Stimulated activated CD4-positive, alpha-beta T cell treated with anti-CD3 and anti-CD28 coated beads, Interleukin-4, amount 100 ng/mL, for 4 hours (primary cell): ENCODE data around the gene COL5A1.
"Not testable (repeated sequence)": the region's sequence is repeated elsewhere in the genome, so short reads cannot be mapped to it uniquely, and the experiment has no call there.

Experiments
- DNase-seq, 2 experiments: peaks; one replicate each; pipeline ENCODE4 v3.0.0-alpha.2; 2020

COL5A1 gene

GRCh38 chr9:134712243-134712642, 70.6 kb downstream of the COL5A1 start:
- no peak for DNase-seq

DNA sequence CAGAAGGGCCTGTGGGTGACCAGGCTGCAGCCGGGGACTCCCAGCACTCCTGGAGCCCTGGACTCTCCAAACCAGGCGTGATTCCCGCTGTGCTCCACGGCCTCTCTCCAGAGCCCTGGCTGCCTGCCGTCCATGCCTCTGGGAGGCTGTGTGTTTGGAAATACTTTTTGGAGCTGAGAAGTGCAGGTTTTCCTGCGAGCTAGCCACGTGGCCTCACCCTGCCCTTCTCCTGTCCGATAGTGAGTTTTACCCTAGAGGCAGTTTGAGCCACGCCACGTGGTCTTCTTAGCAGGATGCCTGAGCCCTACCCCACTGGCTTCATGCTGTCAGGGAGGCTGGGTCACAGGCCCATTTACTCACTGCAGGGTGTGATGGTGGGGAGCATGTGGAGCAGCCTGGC, 71.3 kb downstream of the COL5A1 start:
- no peak for DNase-seq

GRCh38 chr9:134715536-134715935, 73.9 kb downstream of the COL5A1 start:
- DNase-seq = not testable (repeated sequence)

- DNase-seq = no peak
Measured at GRCh38 chr9:134716067-134716466, 74.5 kb downstream of the COL5A1 start.

DNA sequence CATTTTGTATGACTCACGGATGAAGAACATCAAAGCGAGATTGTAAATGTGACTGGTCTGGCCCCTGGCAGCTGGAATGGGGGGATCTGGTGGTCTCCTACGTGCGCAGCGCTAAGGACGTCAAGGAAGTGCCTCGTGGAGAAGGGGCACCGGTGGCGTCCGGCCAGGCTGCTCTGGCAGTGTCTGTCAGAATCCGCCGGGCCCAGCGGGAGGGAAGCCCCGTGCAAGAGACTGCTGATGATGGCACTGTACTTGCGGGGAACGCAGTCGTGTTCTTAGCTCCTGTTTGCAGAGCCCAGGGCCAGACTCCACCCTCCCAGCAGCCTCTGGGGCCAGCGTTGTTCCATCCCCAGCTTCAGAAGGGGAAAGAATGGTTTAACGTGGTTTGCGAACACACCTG, 75.5 kb downstream of the COL5A1 start:
- no peak for DNase-seq

- DNase-seq = no peak
Measured at GRCh38 chr9:134717924-134718645, 76.5 kb downstream of the COL5A1 start.

GRCh38 chr9:134719331-134719730, 77.7 kb downstream of the COL5A1 start:
- no peak for DNase-seq

DNA sequence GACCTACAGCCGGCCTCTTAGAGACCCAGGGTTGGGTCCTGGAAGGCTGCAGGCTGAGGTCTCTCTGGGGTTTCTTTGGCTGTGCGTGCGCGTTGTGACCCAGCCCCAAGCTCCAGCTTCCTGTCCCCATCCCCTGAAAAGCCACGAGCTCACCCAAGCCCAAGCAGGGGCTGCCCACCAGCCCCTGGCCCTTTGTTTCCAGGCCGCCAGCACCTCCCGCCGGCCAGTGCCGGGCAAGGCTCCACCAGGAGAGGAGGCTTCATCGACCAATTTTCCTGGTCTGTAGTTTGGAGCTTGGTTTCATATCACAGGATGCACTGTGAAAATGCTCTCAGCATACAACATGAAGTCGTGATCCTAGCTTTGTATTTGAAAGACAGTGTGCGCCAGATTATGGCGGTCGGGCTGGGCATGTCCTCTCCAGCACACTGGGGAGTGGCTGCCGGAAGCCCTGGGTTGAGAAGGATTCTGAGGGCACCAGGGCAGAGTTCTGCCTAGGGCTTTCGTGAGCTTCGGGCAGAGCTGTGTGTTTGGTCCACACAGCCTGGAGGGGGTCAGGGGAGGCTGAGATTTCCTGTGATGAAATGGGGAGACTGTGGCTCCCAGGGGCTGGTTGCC, 78.6 kb downstream of the COL5A1 start:
- DNase-seq = no peak

- DNase-seq = no peak
Measured at GRCh38 chr9:134720796-134721195, 79.2 kb downstream of the COL5A1 start.

DNA sequence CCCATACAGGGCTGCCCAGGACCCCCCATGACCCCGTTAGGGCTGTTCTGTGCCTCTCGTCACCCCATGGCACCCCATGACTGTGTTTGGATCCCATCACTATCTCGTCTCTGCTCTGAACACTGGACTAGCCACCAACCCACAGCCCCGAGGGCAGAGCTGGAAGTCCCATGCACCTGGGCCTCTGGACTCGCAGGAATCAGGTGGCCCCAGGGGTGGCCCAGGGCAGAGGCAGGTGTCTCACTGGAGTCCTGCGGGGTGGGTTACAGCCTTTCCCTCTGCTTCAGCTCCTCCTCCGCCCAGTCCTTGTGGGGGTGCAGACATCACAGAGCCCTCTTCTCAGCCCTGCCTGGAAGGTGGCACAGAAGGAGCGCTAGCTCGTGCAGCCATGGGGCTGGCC, 79.7 kb downstream of the COL5A1 start:
- no peak for DNase-seq

DNA sequence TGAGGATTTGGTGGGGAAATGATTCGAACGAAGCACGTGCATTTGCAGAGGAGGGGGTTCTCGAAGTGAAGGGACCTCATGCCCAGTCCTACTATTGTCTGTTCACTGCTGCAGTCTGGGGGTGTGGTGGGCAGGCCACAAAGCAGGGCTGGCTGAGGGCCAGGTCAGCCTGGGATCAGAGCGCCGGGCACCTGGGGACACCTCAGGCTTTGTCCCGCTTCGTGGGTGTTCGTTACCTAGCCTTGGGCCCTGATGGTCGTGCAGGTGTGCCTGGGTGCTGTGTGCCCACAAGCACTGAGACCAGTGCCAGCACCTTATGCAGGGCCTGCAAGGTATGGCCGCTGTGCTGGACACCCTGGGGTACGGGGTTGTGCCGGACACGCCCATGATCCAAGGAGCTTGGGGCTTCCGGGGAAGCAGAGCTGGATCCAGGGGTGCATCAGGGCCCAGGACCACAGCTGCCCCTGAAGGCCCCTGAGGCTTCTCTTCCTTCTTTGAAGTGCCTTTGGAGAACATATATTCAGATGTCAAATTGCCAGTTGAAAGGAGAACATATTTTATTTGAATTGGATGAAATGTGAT, 80.6 kb downstream of the COL5A1 start:
- DNase-seq = no peak

GRCh38 chr9:134723037-134723436, 81.4 kb downstream of the COL5A1 start:
- DNase-seq = no peak

DNA sequence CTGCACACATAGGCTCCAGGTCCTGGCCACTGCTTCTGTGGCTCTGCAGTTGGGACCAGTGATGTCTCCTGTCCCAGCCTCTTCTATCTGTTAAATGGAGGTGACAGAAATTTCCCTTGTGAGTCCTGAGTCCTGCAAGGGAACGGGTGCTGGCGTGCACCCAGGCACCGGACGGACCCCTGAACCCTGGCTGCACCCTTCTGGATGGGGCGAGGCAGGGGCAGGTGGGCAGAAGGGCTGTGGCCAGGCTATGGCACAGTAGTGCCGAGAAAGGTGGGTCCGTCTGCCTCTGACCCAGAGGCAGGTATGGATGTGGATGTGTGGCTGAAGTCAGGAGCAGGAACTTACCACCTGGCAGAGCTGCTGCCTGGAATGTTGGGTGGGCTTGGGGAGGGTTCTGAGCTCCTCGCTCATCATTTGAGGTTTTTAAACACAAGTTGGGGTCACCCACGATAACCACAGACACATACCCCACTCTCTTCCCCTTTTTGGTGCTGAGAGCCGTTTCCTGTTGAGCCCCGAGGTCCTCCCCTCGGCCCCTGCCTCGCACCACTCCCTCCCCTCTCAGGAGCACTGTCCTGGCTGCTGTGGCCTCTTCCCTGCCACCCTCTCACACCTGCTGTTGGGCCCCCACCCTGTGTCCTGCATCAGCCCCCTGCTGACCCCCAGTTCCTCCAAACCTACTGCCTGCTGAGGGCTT, 82.0 kb downstream of the COL5A1 start:
- no peak for DNase-seq

DNA sequence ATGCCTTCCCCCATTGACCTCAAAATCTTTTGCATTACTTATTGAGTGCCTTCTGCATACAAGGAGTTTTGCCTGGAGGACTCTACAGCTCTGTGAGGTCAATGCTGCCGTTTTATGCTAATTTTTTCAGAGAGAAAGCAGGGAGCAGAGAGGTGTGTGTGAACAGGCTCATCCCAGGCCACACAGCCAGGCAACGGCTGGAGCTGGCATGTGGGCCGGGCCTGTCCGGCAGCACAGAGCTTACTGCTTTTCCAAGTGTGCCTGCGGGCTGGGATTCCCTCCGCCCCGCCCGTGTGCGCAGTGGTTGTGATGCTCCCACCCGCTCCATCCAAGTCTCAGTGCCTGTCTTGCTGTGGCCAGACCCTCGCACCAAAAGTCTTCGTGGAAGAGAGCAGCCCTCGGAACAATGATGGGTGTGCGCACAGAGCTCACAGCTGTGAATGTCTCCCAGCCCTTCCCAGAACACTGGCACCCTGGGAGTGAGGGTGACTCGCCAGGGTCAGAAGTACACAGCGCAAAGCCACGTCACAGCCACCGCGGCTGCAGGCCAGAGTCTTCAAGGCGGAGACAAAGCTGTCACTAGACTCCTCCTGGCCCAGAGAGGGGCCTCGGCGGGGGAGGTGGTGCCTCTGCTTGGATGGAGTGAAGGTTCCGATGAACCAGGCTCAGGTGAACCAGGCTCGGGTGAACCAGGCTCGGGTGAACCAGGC, 82.8 kb downstream of the COL5A1 start:
- no peak for DNase-seq

GRCh38 chr9:134724912-134725604, 83.5 kb downstream of the COL5A1 start:
- DNase-seq = no peak

DNA sequence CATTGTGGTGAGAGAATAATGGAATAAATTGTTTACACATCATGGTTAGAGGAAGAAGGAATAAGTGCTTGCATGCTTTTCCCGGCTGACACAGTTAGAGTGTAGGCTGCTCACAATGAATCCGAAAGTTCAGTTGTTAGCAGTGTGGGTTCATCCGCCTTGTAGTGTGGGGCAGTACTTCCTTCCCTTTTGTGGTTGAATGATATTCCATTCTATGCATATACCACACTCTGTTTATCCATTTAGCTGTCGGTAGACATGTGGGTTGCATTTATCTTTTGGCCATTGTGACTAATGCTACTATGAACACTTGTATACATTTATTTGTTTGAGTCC, 84.0 kb downstream of the COL5A1 start:
- DNase-seq = no peak

DNA sequence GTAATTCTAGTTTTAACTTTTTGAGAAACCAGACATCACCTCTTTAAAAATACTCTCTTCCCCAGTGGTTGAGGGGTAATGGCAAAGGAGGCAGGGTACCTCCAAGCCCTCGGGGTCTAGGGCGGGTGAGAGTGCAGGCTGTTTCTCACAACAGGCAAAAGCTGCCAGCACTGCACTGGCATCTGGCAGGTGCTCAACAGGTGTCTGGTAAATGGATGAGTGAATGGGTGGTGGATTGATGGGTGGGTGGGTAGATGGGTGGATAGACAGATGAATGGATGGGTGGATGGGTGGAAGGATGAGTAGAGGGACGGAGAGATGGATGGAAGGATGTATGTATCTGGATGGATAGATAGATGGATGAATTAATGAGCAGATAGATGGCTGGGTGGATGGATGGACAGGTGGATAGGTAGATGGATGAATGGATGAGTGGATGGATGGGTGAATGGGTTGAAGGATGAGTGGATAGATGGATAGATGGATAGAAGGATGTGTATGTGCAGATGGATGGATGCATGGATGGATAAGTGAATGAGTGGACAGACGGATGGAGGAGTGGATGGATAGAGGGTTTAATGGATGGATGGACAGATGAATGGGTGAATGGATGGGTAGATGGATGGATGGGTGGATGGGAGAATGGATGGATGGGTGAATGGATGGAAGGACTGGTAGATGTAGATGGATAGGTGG, 84.6 kb downstream of the COL5A1 start:
- DNase-seq = no peak

DNA sequence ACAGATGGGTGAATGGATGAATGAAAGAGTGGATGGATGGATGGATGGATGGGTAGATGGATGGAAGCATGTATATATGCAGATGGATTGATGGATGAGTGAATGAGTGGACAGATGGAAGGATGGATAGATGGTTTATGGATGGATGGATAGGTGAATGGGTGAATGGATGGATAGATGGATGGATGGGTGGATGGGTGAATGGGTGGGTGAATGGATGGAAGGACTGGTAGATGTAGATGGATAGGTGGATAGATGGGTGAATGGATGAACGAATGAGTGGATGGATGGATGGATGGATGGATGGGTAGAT, 85.1 kb downstream of the COL5A1 start:
- DNase-seq = no peak

GRCh38 chr9:134728021-134728795, 86.6 kb downstream of the COL5A1 start:
- DNase-seq = no peak

DNA sequence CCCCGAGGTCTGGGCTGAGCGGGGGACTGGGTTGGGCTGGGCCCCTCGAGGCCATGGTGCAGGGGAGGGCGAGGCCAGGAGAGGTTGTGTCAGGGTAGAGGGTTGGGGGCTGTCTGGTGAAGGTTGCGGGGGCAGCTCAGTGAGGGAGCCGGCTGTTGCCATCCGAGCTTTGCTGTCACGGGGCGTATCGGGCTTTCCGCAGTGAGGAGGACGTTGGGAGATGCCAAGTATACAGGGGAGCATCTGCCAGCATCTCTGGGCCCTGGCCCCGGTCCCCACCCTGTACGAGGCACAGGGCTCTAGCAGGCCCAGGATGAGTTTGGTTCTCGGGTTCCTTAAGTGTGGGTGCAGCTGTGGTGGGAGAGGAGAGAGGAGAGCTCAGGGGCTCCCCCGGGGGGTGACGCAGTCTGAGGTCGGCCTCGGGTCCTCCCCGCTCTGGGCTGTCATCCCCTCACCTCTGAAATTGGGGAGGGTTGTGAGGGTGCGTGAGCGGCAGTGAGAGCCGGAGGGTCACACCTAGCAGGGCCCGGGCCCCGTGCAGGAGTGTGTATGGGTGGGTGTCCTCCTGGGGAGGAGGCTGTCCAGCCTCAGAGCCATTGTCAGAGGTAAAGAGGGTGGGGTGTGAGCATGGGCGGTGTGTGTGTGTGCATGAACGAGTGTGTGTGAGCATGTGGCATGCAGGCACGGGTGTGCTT, 87.3 kb downstream of the COL5A1 start:
- no peak for DNase-seq
